NCI-H524 (cell line): ENCODE results near the gene ECSIT.

Source experiments
- DNase-seq, 2 experiments: peaks; one replicate each; lab custom pipeline; 2025; lab: John Stamatoyannopoulos, UW

Gene ECSIT

GRCh38 chr19:11504502-11505031, 24.4 kb downstream of the ECSIT start:
- DNase-seq, result no peak

GRCh38 chr19:11499890-11500420, 29.0 kb downstream of the ECSIT start:
- no peak for DNase-seq

- DNase-seq, result peak in 1 of 2 experiments; percentile 6
These were observed 29.7 kb downstream of the ECSIT start for GRCh38 chr19:11499220-11499726.

GRCh38 chr19:11496391-11497163, 32.4 kb downstream of the ECSIT start:
- peak in 1 of 2 experiments; percentile 54 for DNase-seq

GRCh38 chr19:11495885-11496284, 33.0 kb downstream of the ECSIT start:
- DNase-seq, result no peak

GRCh38 chr19:11495481-11495880, 33.5 kb downstream of the ECSIT start:
- DNase-seq, result peak in 1 of 2 experiments; percentile 26

DNA sequence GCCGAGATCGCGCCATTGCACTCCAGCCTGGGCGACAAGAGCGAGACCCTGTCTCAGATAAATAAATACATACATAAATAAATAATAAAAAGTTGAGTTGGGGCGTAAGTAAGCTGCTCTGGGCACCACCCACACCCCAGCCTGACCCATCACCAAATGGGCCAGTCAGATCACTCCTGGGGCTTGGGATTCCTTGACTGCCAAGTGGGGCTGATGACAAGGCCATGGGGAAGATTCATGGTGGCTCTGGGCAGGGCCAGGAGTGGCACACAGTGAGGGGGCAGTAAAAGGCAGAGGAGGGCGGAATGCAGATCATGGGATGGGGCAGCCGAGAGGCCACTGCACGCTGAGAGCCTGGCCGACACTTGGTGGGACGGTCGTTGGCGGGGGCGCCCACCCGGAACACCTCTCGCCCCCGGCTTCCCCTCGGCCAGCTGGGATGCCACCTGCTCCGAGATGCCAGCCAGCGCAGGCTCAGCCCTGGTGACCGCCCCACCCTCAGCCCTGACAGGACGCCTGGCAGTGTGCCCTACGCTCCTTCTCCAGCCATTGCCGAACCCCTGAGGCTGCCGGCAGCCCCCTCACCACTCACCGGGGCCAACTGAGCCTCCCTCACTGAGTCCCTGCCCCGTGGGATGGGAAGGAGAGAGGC, 34.2 kb downstream of the ECSIT start:
- DNase-seq, result peak in 1 of 2 experiments; percentile 28

GRCh38 chr19:11489378-11489777, 39.6 kb downstream of the ECSIT start:
- no peak for DNase-seq

GRCh38 chr19:11486661-11487503, 42.1 kb downstream of the ECSIT start:
- no peak for DNase-seq

- no peak for DNase-seq
These were observed 43.6 kb downstream of the ECSIT start for GRCh38 chr19:11485245-11485837.

DNA sequence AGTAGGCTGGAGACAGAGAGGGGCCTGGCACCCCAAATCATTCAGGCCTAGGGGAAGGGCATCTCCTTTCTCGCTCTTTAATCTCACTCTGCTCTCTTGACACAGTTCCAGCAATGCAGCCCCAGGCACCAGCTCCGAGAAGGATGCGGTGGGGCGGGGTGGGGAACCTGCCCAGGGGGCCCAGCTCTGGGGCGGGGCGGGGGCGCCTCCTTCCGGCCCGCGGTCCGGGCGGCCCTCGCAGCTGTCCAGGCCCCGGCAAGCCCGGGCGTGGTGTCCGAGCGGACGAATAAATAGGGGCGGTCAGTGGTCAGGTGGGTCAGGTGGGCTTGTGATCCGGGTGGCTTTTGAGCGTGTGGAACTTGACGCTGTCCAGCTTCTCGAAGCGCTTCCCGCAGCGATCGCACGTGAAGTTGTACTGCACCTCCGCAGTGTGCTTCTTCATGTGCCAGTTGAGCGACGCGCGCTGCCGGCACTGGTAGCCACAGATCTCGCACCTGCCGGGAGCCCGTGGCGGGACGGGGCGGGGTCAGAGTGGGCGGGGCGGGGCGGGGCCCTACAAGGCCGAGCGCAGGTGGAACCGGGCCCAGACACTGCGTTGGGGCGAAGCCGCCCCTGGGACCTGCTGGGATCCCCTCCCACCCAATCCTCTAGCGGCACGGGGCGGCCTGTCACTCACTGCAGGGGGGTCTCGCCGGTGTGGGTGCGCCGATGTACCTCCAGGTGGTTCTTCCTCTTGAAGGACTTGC, 45.4 kb downstream of the ECSIT start:
- DNase-seq, result no peak

GRCh38 chr19:11482384-11483050, 46.4 kb downstream of the ECSIT start:
- DNase-seq, result peak; percentile 84 to 89

DNA sequence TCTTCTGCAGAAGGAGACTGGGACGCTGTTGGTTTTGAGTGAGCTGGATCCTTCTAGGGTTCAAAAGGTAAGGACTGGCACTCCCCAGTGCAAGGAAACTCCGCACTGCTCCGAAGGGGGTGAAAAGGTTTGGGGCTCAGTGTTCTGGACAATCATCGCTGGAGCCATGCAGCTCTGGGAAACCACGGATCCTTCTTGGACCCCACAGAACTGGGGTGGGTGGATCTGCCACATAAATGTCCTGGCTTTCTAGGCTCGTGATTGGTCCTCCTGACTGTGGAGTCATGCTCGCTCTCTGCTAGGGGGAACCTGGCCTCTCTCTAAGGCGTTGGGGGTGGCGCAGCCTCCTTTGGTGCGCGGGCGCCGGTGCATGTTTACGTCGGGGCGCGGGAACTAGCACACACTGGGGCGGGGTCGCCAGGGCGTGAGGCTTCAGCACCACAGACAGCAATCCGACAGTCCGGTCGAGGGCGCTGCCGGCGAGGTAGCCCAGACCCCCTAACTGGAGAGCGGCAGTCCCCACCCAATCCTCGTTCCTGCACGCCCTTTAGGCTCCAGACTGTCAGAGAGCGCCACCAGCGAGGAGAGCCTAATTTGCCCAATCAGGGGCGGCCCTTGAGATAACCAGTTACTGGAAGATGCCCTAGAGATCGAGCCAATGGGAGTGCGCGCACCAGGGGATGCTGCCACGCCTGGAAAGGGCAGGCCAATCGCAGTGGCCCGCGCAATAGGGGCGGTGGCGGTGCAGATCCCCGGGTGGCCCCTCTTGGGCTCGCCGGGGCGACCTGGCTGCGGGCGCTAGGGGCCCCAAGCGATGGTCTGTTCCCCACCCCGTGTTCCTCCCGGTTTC, 47.2 kb downstream of the ECSIT start:
- peak; percentile 99 for DNase-seq

GRCh38 chr19:11480715-11481533, 48.0 kb downstream of the ECSIT start, which contains the start of gene ELAVL3:
Gene ELAVL3, minus strand, starts transcription at chr19:11481046. Its CDS starts 438 bp downstream, at chr19:11480608.
- peak; percentile 60 to 78 for DNase-seq

- peak in 1 of 2 experiments; percentile 58 for DNase-seq
These were observed 48.8 kb downstream of the ECSIT start for GRCh38 chr19:11479898-11480714.

DNA sequence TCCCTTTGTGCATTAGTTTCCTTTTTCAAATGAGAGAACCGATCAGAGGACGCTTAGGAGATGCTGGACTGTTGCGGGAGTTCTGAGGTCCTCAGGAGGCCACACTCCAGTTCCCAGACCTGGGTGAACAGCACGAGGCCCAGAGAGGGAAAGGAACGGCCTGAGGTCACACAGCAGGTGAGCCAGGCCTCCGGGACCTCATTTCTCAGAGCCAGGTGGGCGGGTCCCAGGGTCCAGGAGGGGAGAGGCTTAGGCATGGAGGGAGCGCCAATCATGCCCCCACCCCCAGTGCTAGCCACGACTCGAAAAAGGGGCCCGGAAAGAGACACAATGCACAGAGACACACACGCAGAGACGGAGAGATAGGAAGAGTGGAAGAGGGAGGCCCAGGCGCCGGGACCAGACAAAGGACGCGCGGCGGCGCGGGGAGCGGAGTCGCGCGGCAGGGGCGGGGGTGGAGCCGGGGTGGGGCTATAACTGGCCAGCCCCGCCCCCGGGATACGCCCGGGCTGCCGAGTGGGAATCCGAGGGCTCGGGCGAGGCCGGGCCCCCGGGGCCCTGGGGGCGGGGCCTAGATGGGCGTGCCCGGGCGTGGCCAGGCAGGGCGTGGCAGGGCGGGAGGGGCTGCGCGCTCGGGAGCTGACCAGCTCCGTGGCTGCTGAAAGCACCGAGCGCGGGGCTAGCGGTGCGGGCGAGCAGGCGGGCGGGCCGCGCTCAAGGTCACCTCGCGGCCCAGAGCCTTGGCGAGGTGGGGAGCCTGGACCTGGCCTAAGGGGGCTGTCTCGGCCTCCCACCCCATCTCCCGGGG, 49.6 kb downstream of the ECSIT start:
- peak in 1 of 2 experiments; percentile 36 for DNase-seq
